Measurements from ENCODE around the gene RHOU. TPM values are rescaled to one million over a fixed set of nuclear protein-coding genes. Genes with fewer than 3 reads are reported as not detected.

Gene RHOU
- 1.8 TPM in 2 replicates for total RNA-seq (2014; rRNA removed; shearing (Covaris generic))
- 1.7 and 1.9 TPM in 2 replicates for polyA plus RNA-seq (2016; fragmentation: Nextera tagmentation; extraction: Ambion mirVana)

- H3K9me3 ChIP-seq (ENCODE audit: low read depth), result no peaks in the 10 kb centered on the region
- peak within 1 kb of the TSS; percentile 77 for H2AFZ ChIP-seq
- H3K9ac ChIP-seq, result peak within 1 kb of the TSS; percentile 54
- H3K9me2 ChIP-seq (ENCODE audit: insufficient read depth), result no peaks in the 10 kb centered on the region
- H3K27me3 ChIP-seq (replicated peaks; ENCODE audit: insufficient read depth), result no peaks in the 10 kb centered on the region
- H3K4me3 ChIP-seq, result peak within 1 kb of the TSS; percentile 75
- no peaks in the 10 kb centered on the region for H4K20me1 ChIP-seq (ENCODE audit: insufficient read depth)
- in situ Hi-C loops (cut with MboI), result loop anchor here (10.0 kb wide), 1 partner anchor 490 kb away; no protein-coding TSS in a partner anchor
- TF ChIP-seq EZH2phosphoT487 (IDR thresholded peaks at IDR 0.05; ENCODE audit: insufficient read depth, low read depth) (no peak), EZH2 (IDR thresholded peaks at IDR 0.05; ENCODE audit: insufficient read depth, poor library complexity, severe bottlenecking) (no peak)
- DNase-seq, result peak; percentile 77
- peak within 1 kb of the TSS; percentile 94 for H3K4me2 ChIP-seq (ENCODE audit: unreplicated experiment)
- H3K79me2 ChIP-seq (ENCODE audit: insufficient read depth), result no peaks in the 10 kb centered on the region
- H3K36me3 ChIP-seq (ENCODE audit: low read depth), result no peaks in the 10 kb centered on the region
- no peaks in the 10 kb centered on the region for H3K4me1 ChIP-seq (ENCODE audit: insufficient read depth)
- WGBS, 2 experiments (ENCODE audit: low coverage in 1 of 2, low lambda C conversion rate in 2 of 2, missing lambda C conversion rate in 2 of 2), result 1 to 2% methylated on average over 72 to 82 of the region's 107 CpGs
- no peak within 1 kb of the TSS for H3K27ac ChIP-seq
- H3F3A ChIP-seq (ENCODE audit: insufficient read depth), result no peaks in the 10 kb centered on the region; the same call in 1 of the 2 replicates
Observed at GRCh38 chr1:228734881-228735801, at the start of gene RHOU. Gene RHOU, plus strand, starts transcription at chr1:228735479. Its CDS starts 264 bp downstream, at chr1:228735743.

- Histone ChIP-seq H3K4me3 (no peak overlapping the region), H3K9me3 (ENCODE audit: low read depth) (no peaks in the 10 kb centered on the region), H3F3A (ENCODE audit: insufficient read depth) (peaks cover 3% of the 10 kb centered on the region; the same call in 1 of the 2 replicates), H3K36me3 (ENCODE audit: low read depth) (no peaks in the 10 kb centered on the region), H3K4me1 (ENCODE audit: insufficient read depth) (no peaks in the 10 kb centered on the region), H3K4me2 (ENCODE audit: unreplicated experiment) (no peak overlapping the region), H4K20me1 (ENCODE audit: insufficient read depth) (no peaks in the 10 kb centered on the region), H3K9ac (no peak overlapping the region), H3K79me2 (ENCODE audit: insufficient read depth) (no peaks in the 10 kb centered on the region), H3K9me2 (ENCODE audit: insufficient read depth) (no peaks in the 10 kb centered on the region), H3K27ac (no peak overlapping the region), H2AFZ (no peak overlapping the region), H3K27me3 (replicated peaks; ENCODE audit: insufficient read depth) (no peaks in the 10 kb centered on the region)
- in situ Hi-C loops (cut with MboI), result no loop called here
- TF ChIP-seq EZH2 (IDR thresholded peaks at IDR 0.05; ENCODE audit: insufficient read depth, poor library complexity, severe bottlenecking), result no peak
- no peak for TF ChIP-seq EZH2phosphoT487 (IDR thresholded peaks at IDR 0.05; ENCODE audit: insufficient read depth, low read depth)
- WGBS, 2 experiments (ENCODE audit: low coverage in 1 of 2, low lambda C conversion rate in 2 of 2, missing lambda C conversion rate in 2 of 2), result 75 to 85% methylated on average over 6 of the region's 6 CpGs
- no peak for DNase-seq
Observed at GRCh38 chr1:228687587-228687986, 47.7 kb upstream of the RHOU start.

GRCh38 chr1:228689255-228689654, 46.0 kb upstream of the RHOU start:
- no peaks in the 10 kb centered on the region for H3K4me1 ChIP-seq (ENCODE audit: insufficient read depth)
- H3K9me2 ChIP-seq (ENCODE audit: insufficient read depth), result no peaks in the 10 kb centered on the region
- 93 to 98% methylated on average over 4 of the region's 4 CpGs for WGBS, 2 experiments (ENCODE audit: low coverage in 1 of 2, low lambda C conversion rate in 2 of 2, missing lambda C conversion rate in 2 of 2)
- H3K27ac ChIP-seq, result no peak overlapping the region
- peaks cover 3% of the 10 kb centered on the region; the same call in 1 of the 2 replicates for H3F3A ChIP-seq (ENCODE audit: insufficient read depth)
- no peaks in the 10 kb centered on the region for H4K20me1 ChIP-seq (ENCODE audit: insufficient read depth)
- H3K9ac ChIP-seq, result no peak overlapping the region
- DNase-seq, result no peak
- no peaks in the 10 kb centered on the region for H3K9me3 ChIP-seq (ENCODE audit: low read depth)
- no peaks in the 10 kb centered on the region for H3K27me3 ChIP-seq (replicated peaks; ENCODE audit: insufficient read depth)
- no peak for TF ChIP-seq EZH2 (IDR thresholded peaks at IDR 0.05; ENCODE audit: insufficient read depth, poor library complexity, severe bottlenecking)
- in situ Hi-C loops (cut with MboI), result no loop called here
- no peak overlapping the region for H3K4me2 ChIP-seq (ENCODE audit: unreplicated experiment)
- H3K36me3 ChIP-seq (ENCODE audit: low read depth), result no peaks in the 10 kb centered on the region
- H3K4me3 ChIP-seq, result no peak overlapping the region
- no peak overlapping the region for H2AFZ ChIP-seq
- H3K79me2 ChIP-seq (ENCODE audit: insufficient read depth), result no peaks in the 10 kb centered on the region

- in situ Hi-C loops (cut with MboI), result no loop called here
- TF ChIP-seq EZH2 (IDR thresholded peaks at IDR 0.05; ENCODE audit: insufficient read depth, poor library complexity, severe bottlenecking) (no peak), EZH2phosphoT487 (IDR thresholded peaks at IDR 0.05; ENCODE audit: insufficient read depth, low read depth) (no peak)
Observed at GRCh38 chr1:228691211-228691610, 44.1 kb upstream of the RHOU start.

More at GRCh38 chr1:228691211-228691610, 44.1 kb upstream of the RHOU start:
- whole genome bisulfite sequencing, 2 experiments (ENCODE audit: low coverage in 1 of 2, low lambda C conversion rate in 2 of 2, missing lambda C conversion rate in 2 of 2), result 51 to 63% methylated on average over 1 to 2 of the region's 2 CpGs
- H3K4me1 ChIP-seq (ENCODE audit: insufficient read depth), result no peaks in the 10 kb centered on the region
- H3F3A ChIP-seq (ENCODE audit: insufficient read depth), result peaks cover 3% of the 10 kb centered on the region; the same call in 1 of the 2 replicates
- H3K36me3 ChIP-seq (ENCODE audit: low read depth), result no peaks in the 10 kb centered on the region
- no peak overlapping the region for H3K4me3 ChIP-seq
- no peak for DNase-seq
- no peak overlapping the region for H3K9ac ChIP-seq
- H3K79me2 ChIP-seq (ENCODE audit: insufficient read depth), result no peaks in the 10 kb centered on the region
- no peak overlapping the region for H2AFZ ChIP-seq
- no peaks in the 10 kb centered on the region for H4K20me1 ChIP-seq (ENCODE audit: insufficient read depth)
- no peak overlapping the region for H3K4me2 ChIP-seq (ENCODE audit: unreplicated experiment)
- H3K27ac ChIP-seq, result no peak overlapping the region
- H3K27me3 ChIP-seq (replicated peaks; ENCODE audit: insufficient read depth), result no peaks in the 10 kb centered on the region
- H3K9me2 ChIP-seq (ENCODE audit: insufficient read depth), result no peaks in the 10 kb centered on the region
- no peaks in the 10 kb centered on the region for H3K9me3 ChIP-seq (ENCODE audit: low read depth)
